Pancreas (tissue), 10 donors: ENCODE results near the gene PARP3. TPM values are rescaled to one million over a fixed set of nuclear protein-coding genes. Genes with fewer than 3 reads are reported as not detected.
"Not testable (repeated sequence)": the region's sequence is repeated elsewhere in the genome, so short reads cannot be mapped to it uniquely, and the experiment has no call there.

Experiments
- ATAC-seq, 4 donors: fragments of 200-7000 bp; cut with Tn5 transposase; one replicate each; pipeline versions ENCODE4 v1.8.0 to v1.9.1; 2020; ENCODE audit warnings: mild to moderate bottlenecking in 4 of 4, moderate library complexity in 4 of 4
- DNase-seq, 6 donors: peaks; one replicate each; pipeline ENCODE4 v3.0.0-alpha.2; 2020
- FAIRE-seq: peaks from 2 replicates; lab custom pipeline; 2012; peaks lifted over from hg19 to GRCh38; lab: Jason Lieb, UNC
- H3K27ac ChIP-seq, 4 donors: fragments of 200-600 bp; sonication (generic); 1 replicate in 3 of 4; 2 replicates in 1 of 4; pipeline versions ENCODE4 v1.5.0 to v1.8.0; 2020
- H3K27me3 ChIP-seq, 4 donors: fragments of 200-600 bp; one replicate each; pipeline ENCODE4 v1.8.0; 2021
- H3K36me3 ChIP-seq, 3 donors: fragments of 200-600 bp; sonication (generic) in 1 of 3; one replicate each; pipeline versions ENCODE4 v1.5.0 to v1.8.0; 2020 to 2021
- H3K4me1 ChIP-seq, 3 donors: fragments of 200-600 bp; one replicate each; pipeline ENCODE4 v1.8.0; 2021
- H3K4me3 ChIP-seq, 4 donors: fragments of 200-600 bp; sonication (generic) in 2 of 4; one replicate each; pipeline versions ENCODE4 v1.5.0 to v1.8.0; 2020 to 2021
- H3K9me3 ChIP-seq, 4 donors: fragments of 200-600 bp; one replicate each; pipeline ENCODE4 v1.8.0; 2021
- WGBS, 2 donors: extraction: QIAGEN DNeasy Blood & Tissue Kit; methylation state at CpG; one replicate each; pipeline ENCODE4 v1.1.7; 2013; 5-methylcytosine and 5-hydroxymethylcytosine counted together
- intact Hi-C, 3 donors: fragments of 100-400 bp; cut with DNase I; formaldehyde crosslinking; loops; one replicate each; pipeline versions ENCODE4 v1.11.1 to v1.14.2; 2022
- polyA plus RNA-seq, 2 donors: library from polyadenylated mRNA; stranded (reverse); fragments of 200-250 nt; gene quantifications; one replicate each; pipeline ENCODE4 v1.2.3, GENCODE V29; 2013
- total RNA-seq, 6 donors: library from RNA; stranded (reverse); fragmentation: NEBNext Ultra II Directional in 4 of 6; extraction: Animal tissue kit (Norgen Biotek cat#: 25700) in 4 of 6; gene quantifications; one replicate each; pipeline versions ENCODE4 v1.2.1 to v1.2.4, GENCODE V29; 2021 to 2023
- TF ChIP-seq, protein P1 (sequence below), 4 donors: fragments of 200-600 bp; sonication (generic) in 3 of 4; IDR thresholded peaks; one replicate each; pipeline versions ENCODE4 v1.5.0 to v1.8.0; 2021; ENCODE audit warnings: antibody characterized with exemption in 4 of 4
- donor health status: healthy with polysubstance abuse.
- donor health status: DM: no; HTN: no; CAD: no; lungs with moderate emphysema.
- donor health status: DM: no; HTN: no; CAD: no.
- donor health status: control.
- donor health status: control.
- donor health status: Bipolar disorder and iron deficiency.
- donor health status: DM: yes; HTN: yes; CAD: no.
- donor health status: DM: no; HTN: no; CAD: no.
- donor health status: DM: no; HTN: no; CAD: no.
- donor health status: DM: yes; HTN: yes; CAD: no.

The PARP3 gene
- total and polyA plus RNA-seq, 8 donors: 2.1 to 8.3 (median 5.2) TPM

DNA sequence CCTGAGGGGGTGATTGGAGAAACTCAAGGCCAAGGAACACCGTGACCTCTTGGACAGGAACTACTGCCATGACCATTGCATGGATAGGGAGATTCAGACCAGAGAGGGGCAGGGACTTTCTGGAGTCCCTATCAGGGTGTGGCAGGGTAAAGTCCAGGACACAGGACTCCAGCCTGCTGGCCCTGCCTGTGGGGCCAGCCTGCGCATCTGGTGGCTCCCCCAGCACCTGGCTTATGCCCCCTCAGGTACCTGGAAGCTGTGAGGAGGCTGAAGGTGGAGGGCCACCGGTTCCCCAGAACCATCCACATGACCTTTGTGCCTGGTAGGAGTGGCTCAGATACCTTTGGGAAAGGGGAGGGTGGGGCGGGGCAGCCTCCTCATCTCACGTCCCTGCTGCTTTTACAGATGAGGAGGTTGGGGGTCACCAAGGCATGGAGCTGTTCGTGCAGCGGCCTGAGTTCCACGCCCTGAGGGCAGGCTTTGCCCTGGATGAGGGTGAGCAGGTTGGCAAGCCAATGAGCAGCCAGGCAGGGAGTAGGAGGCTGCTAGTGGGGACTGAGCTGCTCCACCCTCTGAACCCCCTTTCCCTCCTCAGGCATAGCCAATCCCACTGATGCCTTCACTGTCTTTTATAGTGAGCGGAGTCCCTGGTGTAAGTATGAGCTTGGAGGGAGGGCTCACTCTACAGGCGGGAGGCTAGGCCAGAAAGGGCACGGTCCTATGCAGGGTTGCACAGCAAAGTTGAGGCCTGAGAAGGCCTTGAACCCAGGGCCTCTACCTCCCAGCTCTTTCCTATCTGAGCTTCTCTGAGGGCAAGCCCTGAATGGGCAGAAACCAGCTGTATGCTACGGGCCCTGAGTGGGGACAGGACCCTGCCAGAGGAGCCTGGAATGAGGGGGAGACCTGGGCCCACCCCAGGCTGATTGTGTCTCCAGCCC lies 44.1 kb downstream of the PARP3 start:
- peaks cover 0 to under 1% (median 0%) of the 10 kb centered on the region in 3 donors for H3K36me3 ChIP-seq
- H3K4me3 ChIP-seq: no peak overlapping the region
- no peaks in the 10 kb centered on the region for H3K9me3 ChIP-seq
- H3K27ac ChIP-seq: no peak overlapping the region
- H3K4me1 ChIP-seq: peaks cover 5 to 13% (median 10%) of the 10 kb centered on the region in 3 donors
- TF ChIP-seq, protein P1, sequence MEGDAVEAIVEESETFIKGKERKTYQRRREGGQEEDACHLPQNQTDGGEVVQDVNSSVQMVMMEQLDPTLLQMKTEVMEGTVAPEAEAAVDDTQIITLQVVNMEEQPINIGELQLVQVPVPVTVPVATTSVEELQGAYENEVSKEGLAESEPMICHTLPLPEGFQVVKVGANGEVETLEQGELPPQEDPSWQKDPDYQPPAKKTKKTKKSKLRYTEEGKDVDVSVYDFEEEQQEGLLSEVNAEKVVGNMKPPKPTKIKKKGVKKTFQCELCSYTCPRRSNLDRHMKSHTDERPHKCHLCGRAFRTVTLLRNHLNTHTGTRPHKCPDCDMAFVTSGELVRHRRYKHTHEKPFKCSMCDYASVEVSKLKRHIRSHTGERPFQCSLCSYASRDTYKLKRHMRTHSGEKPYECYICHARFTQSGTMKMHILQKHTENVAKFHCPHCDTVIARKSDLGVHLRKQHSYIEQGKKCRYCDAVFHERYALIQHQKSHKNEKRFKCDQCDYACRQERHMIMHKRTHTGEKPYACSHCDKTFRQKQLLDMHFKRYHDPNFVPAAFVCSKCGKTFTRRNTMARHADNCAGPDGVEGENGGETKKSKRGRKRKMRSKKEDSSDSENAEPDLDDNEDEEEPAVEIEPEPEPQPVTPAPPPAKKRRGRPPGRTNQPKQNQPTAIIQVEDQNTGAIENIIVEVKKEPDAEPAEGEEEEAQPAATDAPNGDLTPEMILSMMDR (IDR thresholded peaks at IDR 0.05): no peak
- intact Hi-C loops: no loop called here
- FAIRE-seq (no peak), DNase-seq (peak in 1 of 6 donors; percentile 18), ATAC-seq (no peak)
- WGBS, 2 donors: 76 to 80% methylated on average over 11 to 12 of the region's 12 CpGs
- no peaks in the 10 kb centered on the region for H3K27me3 ChIP-seq

- H3K4me1 ChIP-seq: peaks cover 0 to 6% (median under 1%) of the 10 kb centered on the region in 3 donors
Measured at GRCh38 chr3:51987568-51987967, 45.4 kb downstream of the PARP3 start.

GRCh38 chr3:51988286-51989146 lies 46.4 kb downstream of the PARP3 start:
- TF ChIP-seq, protein P1 (IDR thresholded peaks at IDR 0.05): no peak
- FAIRE-seq (no peak), DNase-seq (no peak), ATAC-seq (no peak)
- Histone ChIP-seq H3K27me3 (no peaks in the 10 kb centered on the region), H3K36me3 (peaks cover 0 to 5% (median 0%) of the 10 kb centered on the region in 3 donors), H3K4me1 (peaks cover under 1 to 5% (median under 1%) of the 10 kb centered on the region in 3 donors), H3K4me3 (no peak overlapping the region), H3K27ac (no peak overlapping the region), H3K9me3 (no peaks in the 10 kb centered on the region)
- intact Hi-C loops: no loop called here
- WGBS, 2 donors: 75 to 76% methylated on average over 15 of the region's 15 CpGs

More at GRCh38 chr3:51987568-51987967, 45.4 kb downstream of the PARP3 start:
- Histone ChIP-seq H3K27ac (no peak overlapping the region), H3K27me3 (no peaks in the 10 kb centered on the region), H3K4me3 (no peak overlapping the region), H3K9me3 (no peaks in the 10 kb centered on the region), H3K36me3 (peaks cover 0 to 5% (median 0%) of the 10 kb centered on the region in 3 donors)
- ATAC-seq (no peak), DNase-seq (no peak), FAIRE-seq (no peak)
- WGBS, 2 donors: 86 to 88% methylated on average over 7 of the region's 7 CpGs
- intact Hi-C loops: no loop called here
- TF ChIP-seq, protein P1 (IDR thresholded peaks at IDR 0.05): no peak

GRCh38 chr3:51990501-51990971 lies 48.4 kb downstream of the PARP3 start:
- H3K27me3 ChIP-seq, FAIRE-seq, H3K9me3 ChIP-seq, ATAC-seq, H3K4me3 ChIP-seq, H3K27ac ChIP-seq, intact Hi-C loops: not testable (repeated sequence)
- DNase-seq: peak in 1 of 6 donors; percentile 75
- H3K36me3 ChIP-seq: peaks cover 0 to 14% (median 11%) of the 10 kb centered on the region in 3 donors
- H3K4me1 ChIP-seq: peaks cover 10 to 17% (median 15%) of the 10 kb centered on the region in 3 donors
- 80 to 84% methylated on average over 24 to 38 of the region's 38 CpGs for WGBS, 2 donors
